ENCODE results near the gene FIGLA.

The FIGLA gene

DNA sequence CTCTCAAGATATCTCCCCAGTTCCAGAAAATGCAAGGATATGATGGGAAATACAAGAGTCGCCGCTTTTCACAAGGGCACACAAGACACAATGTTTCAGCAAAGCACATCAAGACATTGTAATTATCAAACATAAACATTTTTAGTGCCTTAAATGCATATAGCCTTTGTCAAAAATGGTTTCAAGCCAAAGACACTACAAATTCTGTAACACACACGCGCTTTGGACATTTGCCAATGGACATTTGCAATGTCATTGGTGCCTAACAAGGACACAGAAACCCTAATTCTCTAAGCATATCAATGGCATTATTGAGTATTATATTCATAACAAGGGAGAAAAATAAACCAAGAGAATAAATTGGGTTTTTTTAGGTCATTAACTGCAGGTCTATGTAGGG lies 38.6 kb downstream of the FIGLA start:
- Histone ChIP-seq H3K36me3 (ENCODE audit: insufficient read depth, insufficient read length, low read length) (no peaks in the 10 kb centered on the region), H3K9ac (ENCODE audit: insufficient read length, low read depth) (no peak overlapping the region)
- no peak for DNase-seq (ENCODE audit: low read depth, low spot score)

DNA sequence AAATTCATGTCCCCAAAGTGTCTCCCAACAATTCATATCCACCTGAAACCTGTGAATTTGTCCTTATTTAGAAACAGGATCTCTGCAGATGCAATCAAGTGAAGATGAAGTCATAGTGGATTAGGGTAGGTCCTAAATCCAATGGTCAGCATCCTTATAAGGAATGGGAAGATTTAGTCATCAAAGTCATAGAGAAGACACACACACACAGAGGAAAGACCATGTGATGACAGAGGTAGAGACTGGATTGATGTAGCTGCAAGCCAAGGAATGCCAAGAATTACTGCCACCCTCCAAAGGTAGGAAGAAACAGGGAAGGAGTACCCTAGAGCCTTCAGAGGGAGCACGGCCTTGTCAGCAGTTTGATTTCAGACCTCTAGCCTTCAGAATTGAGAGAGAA lies 40.1 kb downstream of the FIGLA start:
- no peak for TF ChIP-seq YY1 (IDR thresholded peaks at IDR 0.05; ENCODE audit: insufficient read depth, insufficient read length)
- no peak for TF ChIP-seq SUZ12 (IDR thresholded peaks at IDR 0.05; ENCODE audit: extremely low read depth, insufficient read depth, insufficient read length)
- no peak for TF ChIP-seq ZNF274 (IDR thresholded peaks at IDR 0.05; ENCODE audit: low read depth, low read length)
- no peak for DNase-seq (ENCODE audit: low read depth, low spot score)
- Histone ChIP-seq H3K4me3 (ENCODE audit: insufficient read length, low read depth) (no peak overlapping the region), H3K4me1 (ENCODE audit: insufficient read depth, insufficient read length) (no peaks in the 10 kb centered on the region), H3K36me3 (ENCODE audit: insufficient read depth, insufficient read length, low read length) (no peaks in the 10 kb centered on the region), H3K27me3 (ENCODE audit: insufficient read depth, insufficient read length) (no peaks in the 10 kb centered on the region), H3K9me3 (ENCODE audit: insufficient read depth, low read length) (peaks cover 5% of the 10 kb centered on the region; the same call in 1 of the 2 replicates), H3K9ac (ENCODE audit: insufficient read length, low read depth) (no peak overlapping the region)

More for the DNA sequence above, 38.6 kb downstream of the FIGLA start:
- H3K27me3 ChIP-seq (ENCODE audit: insufficient read depth, insufficient read length): no peaks in the 10 kb centered on the region
- TF ChIP-seq YY1 (IDR thresholded peaks at IDR 0.05; ENCODE audit: insufficient read depth, insufficient read length) (no peak), SUZ12 (IDR thresholded peaks at IDR 0.05; ENCODE audit: extremely low read depth, insufficient read depth, insufficient read length) (no peak), ZNF274 (IDR thresholded peaks at IDR 0.05; ENCODE audit: low read depth, low read length) (no peak)
- H3K4me1 ChIP-seq (ENCODE audit: insufficient read depth, insufficient read length): no peaks in the 10 kb centered on the region
- no peak overlapping the region for H3K4me3 ChIP-seq (ENCODE audit: insufficient read length, low read depth)
- H3K9me3 ChIP-seq (ENCODE audit: insufficient read depth, low read length): peaks cover 5% of the 10 kb centered on the region; the same call in 1 of the 2 replicates

DNA sequence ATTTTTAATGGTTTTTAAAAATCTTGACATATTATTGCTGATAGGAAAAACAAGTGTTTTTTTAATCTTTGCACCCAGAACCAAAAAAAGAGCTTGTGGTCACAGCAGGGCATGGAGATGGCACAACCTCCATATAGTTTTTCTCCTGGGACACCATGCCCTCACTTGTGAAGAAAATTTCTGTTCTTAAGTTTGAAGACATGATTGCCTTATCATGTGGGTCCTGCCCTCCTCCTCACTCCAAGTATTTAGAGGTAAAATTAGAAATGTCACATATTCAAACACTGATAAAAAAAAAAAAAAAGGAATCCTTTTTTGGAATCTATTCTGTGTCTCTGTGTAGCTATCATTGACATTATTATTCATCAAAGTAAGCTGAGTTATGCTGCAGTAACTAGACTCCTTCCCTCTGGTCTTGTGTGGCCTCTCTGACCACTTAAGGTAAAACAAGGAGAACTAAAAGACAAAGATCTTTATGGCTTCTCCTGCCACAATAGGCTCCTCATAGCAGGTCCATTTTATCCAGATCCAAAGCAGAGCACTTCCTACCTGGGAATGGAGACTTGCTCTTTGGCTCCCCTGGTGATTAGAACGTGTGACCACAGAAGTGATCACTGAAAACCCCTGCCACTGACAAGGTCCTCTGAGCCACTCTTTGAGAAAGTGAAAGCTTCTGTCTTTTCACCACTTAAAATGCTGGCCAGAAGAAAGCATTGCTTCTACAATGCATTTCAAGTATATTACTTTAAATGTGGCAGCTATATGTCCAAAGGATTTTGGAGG lies 42.2 kb downstream of the FIGLA start:
- Histone ChIP-seq H3K4me1 (ENCODE audit: insufficient read depth, insufficient read length) (no peaks in the 10 kb centered on the region), H3K27me3 (ENCODE audit: insufficient read depth, insufficient read length) (no peaks in the 10 kb centered on the region), H3K36me3 (ENCODE audit: insufficient read depth, insufficient read length, low read length) (no peaks in the 10 kb centered on the region), H3K9ac (ENCODE audit: insufficient read length, low read depth) (no peak overlapping the region), H3K9me3 (ENCODE audit: insufficient read depth, low read length) (peaks cover 5% of the 10 kb centered on the region; the same call in 1 of the 2 replicates), H3K4me3 (ENCODE audit: insufficient read length, low read depth) (no peak overlapping the region)
- TF ChIP-seq SUZ12 (IDR thresholded peaks at IDR 0.05; ENCODE audit: extremely low read depth, insufficient read depth, insufficient read length) (no peak), YY1 (IDR thresholded peaks at IDR 0.05; ENCODE audit: insufficient read depth, insufficient read length) (no peak), ZNF274 (IDR thresholded peaks at IDR 0.05; ENCODE audit: low read depth, low read length) (no peak)
- no peak for DNase-seq (ENCODE audit: low read depth, low spot score)

DNA sequence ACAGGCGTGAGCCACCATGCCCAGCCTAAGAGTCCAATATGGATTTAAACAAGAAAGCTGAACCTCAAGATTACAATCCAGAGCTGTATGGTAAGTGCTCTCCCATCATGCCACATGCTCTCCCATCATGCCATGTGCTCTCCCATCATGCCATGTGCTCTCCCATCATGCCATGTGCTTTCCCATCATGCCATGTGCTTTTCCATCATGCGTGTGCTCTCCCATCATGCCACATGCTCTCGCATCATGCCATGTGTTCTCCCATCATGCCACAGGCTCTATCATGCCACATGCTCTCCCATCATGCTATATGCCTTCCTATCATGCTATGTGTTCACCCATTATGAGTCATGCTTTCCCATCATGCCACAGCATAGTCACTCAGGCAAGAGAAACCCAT lies 43.2 kb downstream of the FIGLA start:
- Histone ChIP-seq H3K27me3 (ENCODE audit: insufficient read depth, insufficient read length) (no peaks in the 10 kb centered on the region), H3K36me3 (ENCODE audit: insufficient read depth, insufficient read length, low read length) (no peaks in the 10 kb centered on the region), H3K4me3 (ENCODE audit: insufficient read length, low read depth) (no peak overlapping the region), H3K9ac (ENCODE audit: insufficient read length, low read depth) (no peak overlapping the region), H3K9me3 (ENCODE audit: insufficient read depth, low read length) (peaks cover 5% of the 10 kb centered on the region; the same call in 1 of the 2 replicates), H3K4me1 (ENCODE audit: insufficient read depth, insufficient read length) (no peaks in the 10 kb centered on the region)
- TF ChIP-seq SUZ12 (IDR thresholded peaks at IDR 0.05; ENCODE audit: extremely low read depth, insufficient read depth, insufficient read length) (no peak), YY1 (IDR thresholded peaks at IDR 0.05; ENCODE audit: insufficient read depth, insufficient read length) (no peak), ZNF274 (IDR thresholded peaks at IDR 0.05; ENCODE audit: low read depth, low read length) (no peak)
- no peak for DNase-seq (ENCODE audit: low read depth, low spot score)

- Histone ChIP-seq H3K4me3 (ENCODE audit: insufficient read length, low read depth) (no peak overlapping the region), H3K27me3 (ENCODE audit: insufficient read depth, insufficient read length) (no peaks in the 10 kb centered on the region), H3K9me3 (ENCODE audit: insufficient read depth, low read length) (peaks cover 5% of the 10 kb centered on the region; the same call in 1 of the 2 replicates), H3K4me1 (ENCODE audit: insufficient read depth, insufficient read length) (no peaks in the 10 kb centered on the region), H3K9ac (ENCODE audit: insufficient read length, low read depth) (no peak overlapping the region), H3K36me3 (ENCODE audit: insufficient read depth, insufficient read length, low read length) (no peaks in the 10 kb centered on the region)
- TF ChIP-seq SUZ12 (IDR thresholded peaks at IDR 0.05; ENCODE audit: extremely low read depth, insufficient read depth, insufficient read length) (no peak), ZNF274 (IDR thresholded peaks at IDR 0.05; ENCODE audit: low read depth, low read length) (no peak), YY1 (IDR thresholded peaks at IDR 0.05; ENCODE audit: insufficient read depth, insufficient read length) (no peak)
- DNase-seq (ENCODE audit: low read depth, low spot score): no peak
Measured at GRCh38 chr2:70746094-70746974, 44.1 kb downstream of the FIGLA start.

- Histone ChIP-seq H3K4me3 (ENCODE audit: insufficient read length, low read depth) (no peak overlapping the region), H3K4me1 (ENCODE audit: insufficient read depth, insufficient read length) (no peaks in the 10 kb centered on the region), H3K9ac (ENCODE audit: insufficient read length, low read depth) (no peak overlapping the region), H3K36me3 (ENCODE audit: insufficient read depth, insufficient read length, low read length) (no peaks in the 10 kb centered on the region), H3K9me3 (ENCODE audit: insufficient read depth, low read length) (peaks cover 5% of the 10 kb centered on the region; the same call in 1 of the 2 replicates), H3K27me3 (ENCODE audit: insufficient read depth, insufficient read length) (no peaks in the 10 kb centered on the region)
- DNase-seq (ENCODE audit: low read depth, low spot score): no peak
- TF ChIP-seq ZNF274 (IDR thresholded peaks at IDR 0.05; ENCODE audit: low read depth, low read length): no peak
- no peak for TF ChIP-seq YY1 (IDR thresholded peaks at IDR 0.05; ENCODE audit: insufficient read depth, insufficient read length)
- no peak for TF ChIP-seq SUZ12 (IDR thresholded peaks at IDR 0.05; ENCODE audit: extremely low read depth, insufficient read depth, insufficient read length)
Measured at GRCh38 chr2:70745276-70745825, 45.1 kb downstream of the FIGLA start.
